Subcutaneous abdominal adipose tissue (tissue), 5 donors: Measurements from ENCODE around the gene ZNF554.

Experiments
- H3K27ac ChIP-seq: one replicate; pipeline ENCODE4 v1.7.0; 2013; ENCODE audit warnings: low read depth, mild to moderate bottlenecking, inconsistent platforms, low read length, moderate library complexity
- H3K27me3 ChIP-seq, 5 donors: one replicate each; pipeline ENCODE4 v1.7.0; 2013; ENCODE audit warnings: low read length in 5 of 5, inconsistent platforms in 1 of 5; ENCODE audit not compliant: control insufficient read depth in 5 of 5, insufficient read depth in 4 of 5
- H3K36me3 ChIP-seq, 5 donors: one replicate each; pipeline ENCODE4 v1.7.0; 2013; ENCODE audit warnings: low read length in 5 of 5; ENCODE audit not compliant: control insufficient read depth in 5 of 5, insufficient read depth in 5 of 5
- H3K4me1 ChIP-seq, 5 donors: one replicate each; pipeline ENCODE4 v1.7.0; 2013; ENCODE audit warnings: low read length in 5 of 5, mild to moderate bottlenecking in 3 of 5, moderate library complexity in 1 of 5; ENCODE audit not compliant: control insufficient read depth in 5 of 5, insufficient read depth in 5 of 5
- H3K4me3 ChIP-seq, 5 donors: one replicate each; pipeline ENCODE4 v1.7.0; 2013; ENCODE audit warnings: low read length in 5 of 5, low read depth in 1 of 5
- H3K9ac ChIP-seq, 5 donors: one replicate each; pipeline ENCODE4 v1.7.0; 2013; ENCODE audit warnings: low read length in 5 of 5, mild to moderate bottlenecking in 4 of 5, moderate library complexity in 3 of 5
- H3K9me3 ChIP-seq, 5 donors: one replicate each; pipeline ENCODE4 v1.7.0; 2013; ENCODE audit warnings: low read length in 5 of 5; ENCODE audit not compliant: control insufficient read depth in 5 of 5
- donor health status: healthy.
- donor health status: healthy.
- donor health status: healthy.
- donor health status: healthy.
- donor health status: healthy.

Gene ZNF554

GRCh38 chr19:2780284-2780683 is 39.4 kb upstream of the ZNF554 start:
- Histone ChIP-seq H3K9me3 (no peaks in the 10 kb centered on the region), H3K27me3 (no peaks in the 10 kb centered on the region), H3K4me1 (peaks cover 17 to 64% (median 56%) of the 10 kb centered on the region in 5 donors), H3K27ac (no peak overlapping the region), H3K4me3 (no peak overlapping the region), H3K36me3 (peaks cover 0 to 16% (median 0%) of the 10 kb centered on the region in 5 donors), H3K9ac (no peak overlapping the region)

GRCh38 chr19:2782329-2782935 is 37.2 kb upstream of the ZNF554 start:
- H3K9ac ChIP-seq, result peak overlapping the region; percentile 59 to 99 (median 98)
- H3K9me3 ChIP-seq, result no peaks in the 10 kb centered on the region
- H3K27ac ChIP-seq, result peak overlapping the region; percentile 47
- H3K36me3 ChIP-seq, result peaks cover 0 to 13% (median 0%) of the 10 kb centered on the region in 5 donors
- peak overlapping the region; percentile 81 to 98 (median 93) for H3K4me3 ChIP-seq
- no peaks in the 10 kb centered on the region for H3K27me3 ChIP-seq
- H3K4me1 ChIP-seq, result peaks cover 17 to 64% (median 59%) of the 10 kb centered on the region in 5 donors

DNA sequence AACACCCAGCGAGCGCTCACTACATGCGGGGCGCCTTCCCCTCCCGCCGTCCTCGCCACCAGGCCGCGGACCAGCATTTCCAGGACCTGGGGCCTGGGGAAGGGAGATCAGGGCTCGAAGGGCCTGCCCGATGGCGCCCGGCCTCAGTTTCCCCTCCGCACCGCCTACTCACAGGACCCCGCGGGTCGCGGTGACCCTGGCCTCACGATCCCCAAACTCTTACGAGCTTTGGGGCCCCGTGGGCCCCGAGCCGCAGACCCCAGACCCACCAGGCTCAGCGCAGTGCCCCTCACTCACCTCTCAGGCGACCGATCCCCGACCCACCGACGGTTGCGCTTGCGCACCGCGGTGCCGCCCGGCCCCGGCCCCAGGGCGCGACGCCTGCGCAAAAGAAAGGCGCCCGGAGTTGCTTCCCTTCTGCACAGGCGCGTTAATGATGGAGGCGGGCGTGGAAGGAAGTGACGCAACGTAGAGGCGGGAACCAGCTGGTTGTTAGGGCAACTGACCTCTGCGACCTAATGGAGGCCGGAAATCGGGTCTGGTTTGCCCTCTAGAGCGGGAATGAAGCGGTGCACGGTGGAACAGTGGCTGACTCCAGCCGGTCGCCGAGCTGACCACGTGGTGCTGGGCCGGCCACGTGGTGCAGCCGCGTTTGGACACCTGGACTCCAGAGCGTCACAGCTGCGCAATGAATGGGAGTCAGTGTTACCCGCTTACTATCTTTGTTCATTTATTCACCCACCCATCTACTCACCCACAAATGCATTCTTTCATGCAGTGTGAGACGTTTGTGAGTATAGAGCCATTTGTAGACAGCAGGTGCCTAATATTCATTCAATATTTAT is 36.5 kb upstream of the ZNF554 start, which contains the start of gene SGTA:
SGTA (minus strand) TSS at position 338 of the 845 bp plus-strand sequence. CDS start 14,205 bp downstream, outside the sequence.
- Histone ChIP-seq H3K36me3 (peaks cover 0 to 10% (median 0%) of the 10 kb centered on the region in 5 donors), H3K4me3 (peak within 1 kb of the TSS; percentile 81 to 98 (median 93)), H3K9me3 (no peaks in the 10 kb centered on the region), H3K4me1 (peaks cover 17 to 64% (median 59%) of the 10 kb centered on the region in 5 donors), H3K27me3 (no peaks in the 10 kb centered on the region), H3K27ac (peak within 1 kb of the TSS; percentile 47), H3K9ac (peak within 1 kb of the TSS; percentile 59 to 99 (median 98))

GRCh38 chr19:2783781-2784145 is 35.9 kb upstream of the ZNF554 start:
- Histone ChIP-seq H3K27me3 (no peaks in the 10 kb centered on the region), H3K4me1 (peaks cover 17 to 60% (median 54%) of the 10 kb centered on the region in 5 donors), H3K36me3 (peaks cover 0 to 9% (median 0%) of the 10 kb centered on the region in 5 donors), H3K27ac (peak overlapping the region; percentile 47), H3K4me3 (peak overlapping the region; percentile 4 to 98 (median 48)), H3K9me3 (no peaks in the 10 kb centered on the region), H3K9ac (no peak overlapping the region)

DNA sequence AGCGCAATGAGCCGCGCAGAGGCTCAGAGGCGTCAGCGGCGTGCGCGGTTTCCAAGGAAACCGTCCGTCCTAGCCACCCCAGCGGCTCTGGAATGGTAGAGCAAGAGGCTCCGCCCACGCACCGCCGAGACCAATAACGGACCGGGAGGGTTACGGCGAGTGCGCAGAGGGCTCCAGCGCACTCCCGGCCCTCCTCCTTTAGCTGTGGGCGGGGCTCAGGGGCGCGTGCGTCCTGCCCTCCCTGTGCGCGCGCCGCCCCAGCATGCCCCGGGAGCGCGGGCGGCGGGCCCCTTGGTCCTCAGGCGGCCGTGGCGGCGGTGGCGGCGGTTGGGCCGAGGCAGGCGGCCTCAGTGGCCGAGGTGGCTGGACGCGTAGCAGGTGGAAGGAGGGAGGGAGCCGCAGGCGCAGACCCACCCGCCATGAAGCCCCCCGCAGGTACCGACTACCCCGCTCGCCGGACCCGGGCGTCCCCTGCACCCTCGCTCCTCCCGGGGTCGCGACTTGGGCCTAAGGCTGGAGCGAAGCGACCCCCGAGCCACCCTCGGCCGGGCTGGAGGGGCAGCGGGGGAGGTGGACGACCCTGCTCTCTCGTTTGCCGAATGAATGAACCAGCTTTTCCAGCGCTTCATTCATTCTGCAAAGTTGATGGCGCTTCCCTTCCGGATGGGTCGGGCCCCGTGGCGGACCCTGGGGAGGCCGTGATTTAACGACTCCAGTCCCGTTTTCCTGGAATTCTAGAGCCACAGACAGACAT is 34.2 kb upstream of the ZNF554 start, which contains the start of gene THOP1:
THOP1 (plus strand) TSS at position 260 of the 754 bp plus-strand sequence; CDS start at position 420, 160 bp downstream.
- no peaks in the 10 kb centered on the region for H3K9me3 ChIP-seq
- H3K4me3 ChIP-seq, result peak within 1 kb of the TSS; percentile 68 to 89 (median 80)
- peak within 1 kb of the TSS in 4 of 5 donors; percentile 84 to 94 (median 88) for H3K9ac ChIP-seq
- peaks cover 0 to 5% (median under 1%) of the 10 kb centered on the region in 5 donors for H3K36me3 ChIP-seq
- H3K4me1 ChIP-seq, result peaks cover 15 to 49% (median 46%) of the 10 kb centered on the region in 5 donors
- peak within 1 kb of the TSS; percentile 62 for H3K27ac ChIP-seq
- no peaks in the 10 kb centered on the region for H3K27me3 ChIP-seq

- Histone ChIP-seq H3K27ac (no peak overlapping the region), H3K27me3 (no peaks in the 10 kb centered on the region), H3K36me3 (peaks cover 0 to 21% (median 13%) of the 10 kb centered on the region in 5 donors), H3K4me1 (peaks cover 8 to 33% (median 30%) of the 10 kb centered on the region in 5 donors), H3K9me3 (no peaks in the 10 kb centered on the region), H3K9ac (no peak overlapping the region), H3K4me3 (no peak overlapping the region)
These were observed 32.6 kb upstream of the ZNF554 start for GRCh38 chr19:2787115-2787514.

GRCh38 chr19:2788237-2788636 is 31.4 kb upstream of the ZNF554 start:
- H3K36me3 ChIP-seq, result peaks cover 0 to 21% (median 13%) of the 10 kb centered on the region in 5 donors
- no peak overlapping the region for H3K9ac ChIP-seq
- H3K4me3 ChIP-seq, result no peak overlapping the region
- no peak overlapping the region for H3K27ac ChIP-seq
- no peaks in the 10 kb centered on the region for H3K9me3 ChIP-seq
- peaks cover 5 to 24% (median 22%) of the 10 kb centered on the region in 5 donors for H3K4me1 ChIP-seq
- H3K27me3 ChIP-seq, result no peaks in the 10 kb centered on the region

GRCh38 chr19:2790194-2790556 is 29.5 kb upstream of the ZNF554 start:
- H3K27ac ChIP-seq, result no peak overlapping the region
- H3K27me3 ChIP-seq, result no peaks in the 10 kb centered on the region
- no peak overlapping the region for H3K4me3 ChIP-seq
- peaks cover 0 to 33% (median 17%) of the 10 kb centered on the region in 5 donors for H3K36me3 ChIP-seq
- no peak overlapping the region for H3K9ac ChIP-seq
- peaks cover 3 to 11% (median 10%) of the 10 kb centered on the region in 5 donors for H3K4me1 ChIP-seq
- H3K9me3 ChIP-seq, result no peaks in the 10 kb centered on the region

DNA sequence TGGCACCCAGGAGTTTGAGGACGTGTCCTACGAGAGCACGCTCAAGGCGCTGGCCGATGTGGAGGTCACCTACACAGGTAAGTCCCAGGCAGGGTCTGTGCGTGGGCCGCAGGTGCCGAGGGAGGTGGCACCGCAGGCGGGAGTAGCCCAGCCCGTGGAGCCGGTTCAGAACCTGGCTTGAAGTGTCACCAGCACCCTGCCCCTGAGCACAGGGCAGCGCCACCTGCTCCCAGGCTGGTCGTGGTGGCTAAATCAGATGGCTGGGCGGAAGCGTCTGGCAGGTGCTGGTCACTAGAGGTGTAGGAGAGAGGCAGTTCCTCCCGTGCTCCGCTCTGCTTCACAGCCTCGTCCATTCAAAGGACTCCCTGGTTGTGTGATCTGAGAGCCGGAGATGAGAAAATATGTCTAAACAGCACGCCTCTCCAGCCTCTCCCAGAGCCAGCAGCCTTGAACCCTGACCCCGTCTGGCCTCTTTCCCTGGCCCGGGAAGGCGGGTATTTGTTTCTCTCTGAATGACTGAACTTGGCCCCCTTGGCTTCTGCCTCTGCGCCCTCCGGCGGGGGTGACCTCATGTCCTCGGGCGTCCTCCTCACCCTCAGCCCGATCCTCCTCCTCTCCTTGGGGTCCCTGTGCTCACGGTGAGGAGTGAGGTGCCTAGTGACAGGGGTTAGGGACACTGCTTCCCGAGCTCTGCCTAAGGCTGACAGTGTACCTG is 29.0 kb upstream of the ZNF554 start:
- peaks cover 0 to 39% (median 22%) of the 10 kb centered on the region in 5 donors for H3K36me3 ChIP-seq
- H3K9ac ChIP-seq, result no peak overlapping the region
- peaks cover 3 to 8% (median 7%) of the 10 kb centered on the region in 5 donors for H3K4me1 ChIP-seq
- H3K4me3 ChIP-seq, result no peak overlapping the region
- no peaks in the 10 kb centered on the region for H3K27me3 ChIP-seq
- no peak overlapping the region for H3K27ac ChIP-seq
- H3K9me3 ChIP-seq, result no peaks in the 10 kb centered on the region
